NCI-H2107 (cell line): ENCODE data around the gene ENPP3.

ENCODE experiments used
- DNase-seq: peaks from one replicate; lab custom pipeline; 2025; lab: John Stamatoyannopoulos, UW

The ENPP3 gene

GRCh38 chr6:131636880-131637792 lies at the start of gene ENPP3:
TSS of gene ENPP3 (plus strand) at chr6:131637302. CDS start at chr6:131637385, 83 bp downstream.
- DNase-seq, result no peak

GRCh38 chr6:131587909-131588308 lies 49.2 kb upstream of the ENPP3 start:
- no peak for DNase-seq

GRCh38 chr6:131588643-131589042 lies 48.5 kb upstream of the ENPP3 start:
- no peak for DNase-seq

GRCh38 chr6:131592935-131593334 lies 44.2 kb upstream of the ENPP3 start:
- DNase-seq, result no peak

GRCh38 chr6:131594074-131594473 lies 43.0 kb upstream of the ENPP3 start:
- no peak for DNase-seq

- no peak for DNase-seq
Observed at GRCh38 chr6:131597446-131597845, 39.7 kb upstream of the ENPP3 start.

- DNase-seq, result no peak
Observed at GRCh38 chr6:131600716-131601115, 36.4 kb upstream of the ENPP3 start.

GRCh38 chr6:131602781-131603312 lies 34.3 kb upstream of the ENPP3 start:
- no peak for DNase-seq

- no peak for DNase-seq
Observed at GRCh38 chr6:131613296-131613925, 23.7 kb upstream of the ENPP3 start.

- no peak for DNase-seq
Observed at GRCh38 chr6:131615275-131615674, 21.8 kb upstream of the ENPP3 start.

GRCh38 chr6:131627724-131628682 lies 9.1 kb upstream of the ENPP3 start, which contains the start of gene MED23:
TSS of gene MED23 (minus strand) at chr6:131628242. CDS start at chr6:131628049, 193 bp downstream.
- peak; percentile 91 for DNase-seq

- no peak for DNase-seq
Observed at GRCh38 chr6:131628726-131629125, 8.4 kb upstream of the ENPP3 start.

GRCh38 chr6:131629651-131630050 lies 7.5 kb upstream of the ENPP3 start:
- DNase-seq, result no peak

GRCh38 chr6:131631625-131632289 lies 5.3 kb upstream of the ENPP3 start:
- no peak for DNase-seq

- peak; percentile 16 for DNase-seq
Observed at GRCh38 chr6:131635384-131636340, 1.4 kb upstream of the ENPP3 start.

GRCh38 chr6:131638013-131638412 lies 911 bp downstream of the ENPP3 start:
- no peak for DNase-seq

GRCh38 chr6:131640100-131640499 lies 3.0 kb downstream of the ENPP3 start:
- DNase-seq, result no peak

GRCh38 chr6:131640576-131640975 lies 3.5 kb downstream of the ENPP3 start:
- no peak for DNase-seq

GRCh38 chr6:131641554-131641953 lies 4.5 kb downstream of the ENPP3 start:
- no peak for DNase-seq

- no peak for DNase-seq
Observed at GRCh38 chr6:131642565-131642964, 5.5 kb downstream of the ENPP3 start.
